Liver (tissue), 9 donors: ENCODE results near the gene GSTM3. TPM values are rescaled to one million over a fixed set of nuclear protein-coding genes. Genes with fewer than 3 reads are reported as not detected.

Source experiments
- DNase-seq: peaks from one replicate; pipeline ENCODE4 v3.0.0-alpha.2; 2017; ENCODE audit warnings: low spot score
- H3K27ac ChIP-seq, 2 donors: one replicate each; pipeline ENCODE4 v1.7.0; 2013; ENCODE audit warnings: inconsistent platforms in 2 of 2, low read length in 2 of 2, control low read depth in 1 of 2, low read depth in 1 of 2, mild to moderate bottlenecking in 1 of 2
- H3K27me3 ChIP-seq, 4 donors: one replicate each; pipeline versions ENCODE4 v1.6.1 to v1.7.0; 2013; ENCODE audit warnings: low read length in 3 of 4, inconsistent platforms in 1 of 4, mild to moderate bottlenecking in 1 of 4, moderate library complexity in 1 of 4; ENCODE audit not compliant: control insufficient read depth in 4 of 4, insufficient read depth in 4 of 4
- H3K36me3 ChIP-seq, 4 donors: one replicate each; pipeline versions ENCODE4 v1.6.1 to v1.7.0; 2013; ENCODE audit warnings: low read length in 3 of 4, mild to moderate bottlenecking in 3 of 4, low read depth in 1 of 4, moderate library complexity in 1 of 4; ENCODE audit not compliant: control insufficient read depth in 4 of 4, insufficient read depth in 3 of 4
- H3K4me1 ChIP-seq, 4 donors: one replicate each; pipeline versions ENCODE4 v1.6.1 to v1.7.0; 2013; ENCODE audit warnings: low read length in 3 of 4, mild to moderate bottlenecking in 3 of 4, moderate library complexity in 1 of 4; ENCODE audit not compliant: control insufficient read depth in 4 of 4, insufficient read depth in 4 of 4
- H3K4me3 ChIP-seq, 3 donors: one replicate each; pipeline versions ENCODE4 v1.6.1 to v1.7.0; 2013; ENCODE audit warnings: low read length in 3 of 3, control low read depth in 1 of 3, low read depth in 1 of 3, mild to moderate bottlenecking in 1 of 3
- H3K9ac ChIP-seq, 2 donors: one replicate each; pipeline ENCODE4 v1.7.0; 2013; ENCODE audit warnings: low read length in 2 of 2, mild to moderate bottlenecking in 2 of 2, moderate library complexity in 2 of 2, control low read depth in 1 of 2, low read depth in 1 of 2
- H3K9me3 ChIP-seq, 4 donors: one replicate each; pipeline versions ENCODE4 v1.6.1 to v1.7.0; 2013; ENCODE audit warnings: low read length in 3 of 4; ENCODE audit not compliant: control insufficient read depth in 4 of 4
- CTCF ChIP-seq: fragments of 150-350 bp; IDR thresholded peaks from 2 replicates; pipeline ENCODE4 v1.5.1; 2017; ENCODE audit warnings: improper control_type of control experiment, low read depth, low read length; ENCODE audit not compliant: missing input control
- EGR1 ChIP-seq, 2 donors: IDR thresholded peaks; 2 replicates each; pipeline ENCODE4 v1.6.1; 2016 to 2018; ENCODE audit warnings: antibody characterized with exemption in 2 of 2, low read depth in 2 of 2
- FOXA1 ChIP-seq: IDR thresholded peaks from 2 replicates; pipeline ENCODE4 v1.6.1; 2016; ENCODE audit warnings: antibody characterized with exemption
- FOXA2 ChIP-seq: IDR thresholded peaks from 2 replicates; pipeline ENCODE4 v1.6.1; 2016; ENCODE audit warnings: antibody characterized with exemption
- HNF4A ChIP-seq, 2 donors: conservative IDR thresholded peaks; 2 replicates each; pipeline ENCODE4 v1.6.1; 2016; ENCODE audit warnings: antibody characterized with exemption in 2 of 2, mild to moderate bottlenecking in 2 of 2
- HNF4G ChIP-seq: IDR thresholded peaks from 2 replicates; pipeline ENCODE4 v1.6.1; 2016; ENCODE audit warnings: antibody characterized with exemption
- MAX ChIP-seq: IDR thresholded peaks from 2 replicates; pipeline ENCODE4 v1.6.1; 2016; ENCODE audit warnings: antibody characterized with exemption
- NR2F2 ChIP-seq: IDR thresholded peaks from 2 replicates; pipeline ENCODE4 v1.6.1; 2016; ENCODE audit warnings: antibody characterized with exemption
- RAD21 ChIP-seq, 2 donors: IDR thresholded peaks; 2 replicates each; pipeline ENCODE4 v1.6.1; 2016; ENCODE audit warnings: antibody characterized with exemption in 2 of 2, mild to moderate bottlenecking in 2 of 2
- RXRA ChIP-seq, 2 donors: IDR thresholded peaks; 2 replicates each; pipeline ENCODE4 v1.6.1; 2017 to 2018; ENCODE audit warnings: antibody characterized with exemption in 2 of 2, mild to moderate bottlenecking in 1 of 2
- TAF1 ChIP-seq: conservative IDR thresholded peaks from 2 replicates; pipeline ENCODE4 v1.6.1; 2016; ENCODE audit warnings: antibody characterized with exemption, mild to moderate bottlenecking
- YY1 ChIP-seq: IDR thresholded peaks from 2 replicates; pipeline ENCODE4 v1.6.1; 2016; ENCODE audit warnings: antibody characterized with exemption, mild to moderate bottlenecking
- WGBS: extraction: QIAGEN DNeasy Blood & Tissue Kit; methylation state at CpG from one replicate; pipeline ENCODE4 v1.1.7; 2013; 5-methylcytosine and 5-hydroxymethylcytosine counted together
- polyA plus RNA-seq, 2 donors: library from polyadenylated mRNA; stranded (reverse) in 1 of 2; unstranded in 1 of 2; fragments of 200-250 nt in 1 of 2; fragments of >200 nt in 1 of 2; fragmentation: Nextera tagmentation in 1 of 2; extraction: Ambion mirVana in 1 of 2; gene quantifications; one replicate each; pipeline versions ENCODE4 v1.2.1 to v1.2.3, GENCODE V29; 2013 to 2015
- total RNA-seq, 2 donors: library from RNA; depleted of rRNA; stranded (reverse); fragments of >200 nt; gene quantifications; one replicate each; pipeline ENCODE4 v1.2.3, GENCODE V29; 2014
- TF ChIP-seq, protein P1 (sequence below): IDR thresholded peaks from 2 replicates; pipeline ENCODE4 v1.6.1; 2016; ENCODE audit warnings: antibody characterized with exemption, mild to moderate bottlenecking
- TF ChIP-seq, protein P2 (sequence below): IDR thresholded peaks from 2 replicates; pipeline ENCODE4 v1.6.1; 2016; ENCODE audit warnings: antibody characterized with exemption
- donor health status: healthy.
- donor health status: healthy.
- donor health status: healthy.
- donor health status: healthy.
- donor health status: healthy.

The GSTM3 gene
- total and polyA plus RNA-seq, 4 donors: 6.9 to 51.5 (median 34.9) TPM

- Histone ChIP-seq H3K9ac (no peak overlapping the region), H3K36me3 (no peaks in the 10 kb centered on the region), H3K27ac (no peak overlapping the region), H3K4me3 (no peak overlapping the region), H3K4me1 (no peaks in the 10 kb centered on the region), H3K27me3 (no peaks in the 10 kb centered on the region), H3K9me3 (no peaks in the 10 kb centered on the region)
- peak; percentile 33 for DNase-seq
- TF ChIP-seq, protein P1, sequence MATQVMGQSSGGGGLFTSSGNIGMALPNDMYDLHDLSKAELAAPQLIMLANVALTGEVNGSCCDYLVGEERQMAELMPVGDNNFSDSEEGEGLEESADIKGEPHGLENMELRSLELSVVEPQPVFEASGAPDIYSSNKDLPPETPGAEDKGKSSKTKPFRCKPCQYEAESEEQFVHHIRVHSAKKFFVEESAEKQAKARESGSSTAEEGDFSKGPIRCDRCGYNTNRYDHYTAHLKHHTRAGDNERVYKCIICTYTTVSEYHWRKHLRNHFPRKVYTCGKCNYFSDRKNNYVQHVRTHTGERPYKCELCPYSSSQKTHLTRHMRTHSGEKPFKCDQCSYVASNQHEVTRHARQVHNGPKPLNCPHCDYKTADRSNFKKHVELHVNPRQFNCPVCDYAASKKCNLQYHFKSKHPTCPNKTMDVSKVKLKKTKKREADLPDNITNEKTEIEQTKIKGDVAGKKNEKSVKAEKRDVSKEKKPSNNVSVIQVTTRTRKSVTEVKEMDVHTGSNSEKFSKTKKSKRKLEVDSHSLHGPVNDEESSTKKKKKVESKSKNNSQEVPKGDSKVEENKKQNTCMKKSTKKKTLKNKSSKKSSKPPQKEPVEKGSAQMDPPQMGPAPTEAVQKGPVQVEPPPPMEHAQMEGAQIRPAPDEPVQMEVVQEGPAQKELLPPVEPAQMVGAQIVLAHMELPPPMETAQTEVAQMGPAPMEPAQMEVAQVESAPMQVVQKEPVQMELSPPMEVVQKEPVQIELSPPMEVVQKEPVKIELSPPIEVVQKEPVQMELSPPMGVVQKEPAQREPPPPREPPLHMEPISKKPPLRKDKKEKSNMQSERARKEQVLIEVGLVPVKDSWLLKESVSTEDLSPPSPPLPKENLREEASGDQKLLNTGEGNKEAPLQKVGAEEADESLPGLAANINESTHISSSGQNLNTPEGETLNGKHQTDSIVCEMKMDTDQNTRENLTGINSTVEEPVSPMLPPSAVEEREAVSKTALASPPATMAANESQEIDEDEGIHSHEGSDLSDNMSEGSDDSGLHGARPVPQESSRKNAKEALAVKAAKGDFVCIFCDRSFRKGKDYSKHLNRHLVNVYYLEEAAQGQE: no peak
- TF ChIP-seq NR2F2 (no peak), HNF4G (no peak), TAF1 (no peak), EGR1 (IDR thresholded peaks at IDR 0.05; ENCODE audit: low read depth in 2 of 2) (no peak), FOXA1 (no peak), CTCF (peak; percentile 19), RXRA (IDR thresholded peaks at IDR 0.05) (no peak), HNF4A (conservative IDR thresholded peaks at IDR 0.05) (no peak), FOXA2 (no peak), YY1 (no peak), MAX (no peak), RAD21 (IDR thresholded peaks at IDR 0.05) (peak; percentile 62 to 64)
- TF ChIP-seq, protein P2, sequence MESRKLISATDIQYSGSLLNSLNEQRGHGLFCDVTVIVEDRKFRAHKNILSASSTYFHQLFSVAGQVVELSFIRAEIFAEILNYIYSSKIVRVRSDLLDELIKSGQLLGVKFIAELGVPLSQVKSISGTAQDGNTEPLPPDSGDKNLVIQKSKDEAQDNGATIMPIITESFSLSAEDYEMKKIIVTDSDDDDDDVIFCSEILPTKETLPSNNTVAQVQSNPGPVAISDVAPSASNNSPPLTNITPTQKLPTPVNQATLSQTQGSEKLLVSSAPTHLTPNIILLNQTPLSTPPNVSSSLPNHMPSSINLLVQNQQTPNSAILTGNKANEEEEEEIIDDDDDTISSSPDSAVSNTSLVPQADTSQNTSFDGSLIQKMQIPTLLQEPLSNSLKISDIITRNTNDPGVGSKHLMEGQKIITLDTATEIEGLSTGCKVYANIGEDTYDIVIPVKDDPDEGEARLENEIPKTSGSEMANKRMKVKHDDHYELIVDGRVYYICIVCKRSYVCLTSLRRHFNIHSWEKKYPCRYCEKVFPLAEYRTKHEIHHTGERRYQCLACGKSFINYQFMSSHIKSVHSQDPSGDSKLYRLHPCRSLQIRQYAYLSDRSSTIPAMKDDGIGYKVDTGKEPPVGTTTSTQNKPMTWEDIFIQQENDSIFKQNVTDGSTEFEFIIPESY: no peak
- WGBS: 82% methylated on average over 2 of the region's 2 CpGs
Observed at GRCh38 chr1:109718495-109718894, 22.3 kb downstream of the GSTM3 start.

- H3K9me3 ChIP-seq: no peaks in the 10 kb centered on the region
- H3K27me3 ChIP-seq: no peaks in the 10 kb centered on the region
- no peak overlapping the region for H3K4me3 ChIP-seq
- DNase-seq: peak; percentile 24
- H3K9ac ChIP-seq: no peak overlapping the region
- no peaks in the 10 kb centered on the region for H3K36me3 ChIP-seq
- H3K27ac ChIP-seq: no peak overlapping the region
- 91% methylated on average over 5 of the region's 5 CpGs for WGBS
- no peak for TF ChIP-seq HNF4G
- no peaks in the 10 kb centered on the region for H3K4me1 ChIP-seq
Observed at GRCh38 chr1:109717729-109718128, 23.1 kb downstream of the GSTM3 start.
